ENCODE results near the gene NFIA.
A peak's percentile ranks its signal among the peaks of the same experiment; 100 is the strongest.
"Not testable (repeated sequence)": the region's sequence is repeated elsewhere in the genome, so short reads cannot be mapped to it uniquely, and the experiment has no call there.

The NFIA gene

GRCh38 chr1:61058483-61059245, 23.7 kb upstream of the NFIA start:
- no peak for DNase-seq (ENCODE audit: low spot score)

GRCh38 chr1:61061601-61062000, 20.8 kb upstream of the NFIA start:
- not testable (repeated sequence) for DNase-seq (ENCODE audit: low spot score)

- DNase-seq (ENCODE audit: low spot score): no peak
These were observed 17.7 kb upstream of the NFIA start for GRCh38 chr1:61064673-61065072.

GRCh38 chr1:61067446-61068019, 14.8 kb upstream of the NFIA start:
- DNase-seq (ENCODE audit: low spot score): no peak

- DNase-seq (ENCODE audit: low spot score): no peak
These were observed 12.3 kb upstream of the NFIA start for GRCh38 chr1:61070054-61070453.

GRCh38 chr1:61071205-61072130, 10.9 kb upstream of the NFIA start:
- DNase-seq (ENCODE audit: low spot score): no peak

- DNase-seq (ENCODE audit: low spot score): no peak
These were observed 8.5 kb upstream of the NFIA start for GRCh38 chr1:61073871-61074270.

- DNase-seq (ENCODE audit: low spot score): not testable (repeated sequence)
These were observed 6.5 kb upstream of the NFIA start for GRCh38 chr1:61075833-61076232.

GRCh38 chr1:61076728-61077675, 5.4 kb upstream of the NFIA start:
- peak; percentile 91 for DNase-seq (ENCODE audit: low spot score)

GRCh38 chr1:61077676-61078541, 4.5 kb upstream of the NFIA start:
- peak; percentile 92 for DNase-seq (ENCODE audit: low spot score)

- no peak for DNase-seq (ENCODE audit: low spot score)
These were observed 3.6 kb upstream of the NFIA start for GRCh38 chr1:61078618-61079295.

- no peak for DNase-seq (ENCODE audit: low spot score)
These were observed 3.0 kb upstream of the NFIA start for GRCh38 chr1:61079296-61079897.

GRCh38 chr1:61079898-61080336, 2.4 kb upstream of the NFIA start:
- no peak for DNase-seq (ENCODE audit: low spot score)

GRCh38 chr1:61080413-61081143, 1.8 kb upstream of the NFIA start:
- no peak for DNase-seq (ENCODE audit: low spot score)

GRCh38 chr1:61081144-61081685, 1.1 kb upstream of the NFIA start:
- DNase-seq (ENCODE audit: low spot score): peak; percentile 5

GRCh38 chr1:61081686-61082310, 563 bp upstream of the NFIA start:
- DNase-seq (ENCODE audit: low spot score): peak; percentile 68

GRCh38 chr1:61083013-61083806, 849 bp downstream of the NFIA start:
- DNase-seq (ENCODE audit: low spot score): peak; percentile 33
